Measurements from ENCODE around the gene CEACAM3.
"Not testable (repeated sequence)": the region's sequence is repeated elsewhere in the genome, so short reads cannot be mapped to it uniquely, and the experiment has no call there.

Gene CEACAM3

DNA sequence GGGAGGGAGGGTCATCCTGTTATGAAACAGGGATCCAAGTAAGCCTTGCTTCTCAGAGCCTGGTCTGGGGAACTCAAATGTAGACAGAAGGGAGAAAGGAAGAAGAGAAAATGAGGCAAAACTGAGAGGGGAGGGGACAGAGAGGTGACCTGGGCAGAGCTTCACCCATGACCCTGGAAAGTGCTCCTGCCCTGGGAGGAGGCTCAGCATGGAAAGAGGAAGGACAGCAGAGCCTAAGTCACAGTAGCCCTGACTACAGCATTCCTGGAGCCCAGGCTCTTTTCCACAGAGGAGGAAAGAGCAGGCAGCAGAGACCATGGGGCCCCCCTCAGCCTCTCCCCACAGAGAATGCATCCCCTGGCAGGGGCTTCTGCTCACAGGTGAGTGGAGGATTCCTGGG, at the start of gene CEACAM3:
TSS of gene CEACAM3 (plus strand) at position 226 of the 400 bp plus-strand sequence. CDS start at position 317, 91 bp downstream.
- DNase-seq (ENCODE audit: low read depth in 2 of 2): no peak

DNA sequence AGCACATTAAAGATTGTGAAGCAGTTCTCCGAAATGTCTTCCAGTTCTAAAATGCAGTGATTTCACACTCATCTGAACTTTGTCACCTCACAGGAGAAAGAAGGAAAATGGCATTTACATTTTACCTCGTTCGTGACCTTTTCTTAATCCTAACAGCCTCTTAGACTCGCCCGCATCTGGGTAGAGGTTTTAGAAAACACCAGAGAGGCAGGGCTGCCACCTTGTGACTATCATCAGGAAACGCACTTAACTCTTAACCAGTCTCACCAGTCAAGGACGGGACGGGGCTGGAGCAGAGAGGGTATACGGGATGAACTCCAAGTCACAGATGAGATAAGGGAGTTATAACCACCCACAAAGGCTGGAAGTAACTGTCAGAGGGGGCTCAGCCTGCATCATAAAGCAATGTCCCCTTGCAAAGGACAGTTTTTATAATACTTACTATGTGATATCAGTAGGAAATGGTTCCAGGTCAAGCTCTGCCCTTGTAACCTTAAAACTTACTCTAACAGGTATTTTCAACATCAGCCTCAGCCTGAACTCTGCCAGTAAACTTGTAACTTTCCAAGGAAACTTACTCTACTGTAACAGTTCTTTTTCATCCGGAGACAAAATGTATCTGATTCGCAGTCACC, 49.7 kb upstream of the CEACAM3 start:
- peak; percentile 25 to 51 for DNase-seq (ENCODE audit: low read depth in 2 of 2)

GRCh38 chr19:41748012-41748411, 48.4 kb upstream of the CEACAM3 start:
- DNase-seq (ENCODE audit: low read depth in 2 of 2): no peak

- not testable (repeated sequence) for DNase-seq (ENCODE audit: low read depth in 2 of 2)
Measured at GRCh38 chr19:41750248-41751134, 45.9 kb upstream of the CEACAM3 start.

GRCh38 chr19:41753159-41753558, 43.2 kb upstream of the CEACAM3 start:
- DNase-seq (ENCODE audit: low read depth in 2 of 2): peak; percentile 57 to 64

GRCh38 chr19:41753936-41754529, 42.4 kb upstream of the CEACAM3 start:
- peak; percentile 37 to 68 for DNase-seq (ENCODE audit: low read depth in 2 of 2)

DNA sequence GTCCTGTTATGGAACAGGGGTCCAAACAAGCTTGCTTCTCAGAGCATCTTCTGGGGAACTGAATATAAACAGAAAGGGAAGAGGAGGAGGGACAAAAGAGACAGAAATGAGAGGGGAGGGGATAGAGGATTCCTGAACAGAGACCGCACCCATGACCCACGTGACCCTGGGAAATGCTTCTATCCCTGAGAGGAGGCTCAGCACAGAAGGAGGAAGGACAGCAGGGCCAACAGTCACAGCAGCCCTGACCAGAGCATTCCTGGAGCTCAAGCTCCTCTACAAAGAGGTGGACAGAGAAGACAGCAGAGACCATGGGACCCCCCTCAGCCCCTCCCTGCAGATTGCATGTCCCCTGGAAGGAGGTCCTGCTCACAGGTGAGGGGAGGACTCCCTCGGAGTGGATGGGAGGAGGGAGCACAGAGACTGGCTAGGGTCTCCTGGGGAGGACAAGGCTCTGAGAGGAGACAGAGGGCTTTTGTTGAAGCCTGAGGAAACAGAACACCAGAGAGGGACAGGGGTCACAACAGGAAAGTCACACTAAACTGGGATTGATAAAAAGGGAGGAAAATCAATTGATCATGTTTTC, 41.0 kb upstream of the CEACAM3 start, which contains the start of gene CEACAM6:
TSS of gene CEACAM6 (plus strand) at position 203 of the 586 bp plus-strand sequence. CDS start at position 312, 109 bp downstream.
- DNase-seq (ENCODE audit: low read depth in 2 of 2): no peak

- no peak for DNase-seq (ENCODE audit: low read depth in 2 of 2)
Measured at GRCh38 chr19:41758846-41759245, 37.5 kb upstream of the CEACAM3 start.

DNA sequence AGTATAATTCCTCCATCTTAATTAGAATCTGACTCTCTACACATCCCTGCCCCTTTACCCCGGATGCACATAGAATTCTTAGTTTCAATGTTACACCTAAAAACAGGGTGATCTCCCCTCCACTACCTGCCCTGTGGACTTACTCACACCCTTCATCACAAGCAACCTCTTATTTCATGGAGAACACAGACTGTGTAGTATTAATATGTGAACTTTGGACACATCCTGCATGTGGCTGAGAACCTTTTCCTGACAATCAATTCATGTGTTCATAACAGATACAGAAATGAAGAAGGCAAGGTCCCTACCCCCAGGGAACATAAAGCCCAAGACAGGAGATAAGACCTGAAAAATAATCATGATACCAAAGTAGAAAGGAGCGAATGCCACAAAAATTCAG, 29.3 kb upstream of the CEACAM3 start:
- DNase-seq (ENCODE audit: low read depth in 2 of 2): no peak

DNA sequence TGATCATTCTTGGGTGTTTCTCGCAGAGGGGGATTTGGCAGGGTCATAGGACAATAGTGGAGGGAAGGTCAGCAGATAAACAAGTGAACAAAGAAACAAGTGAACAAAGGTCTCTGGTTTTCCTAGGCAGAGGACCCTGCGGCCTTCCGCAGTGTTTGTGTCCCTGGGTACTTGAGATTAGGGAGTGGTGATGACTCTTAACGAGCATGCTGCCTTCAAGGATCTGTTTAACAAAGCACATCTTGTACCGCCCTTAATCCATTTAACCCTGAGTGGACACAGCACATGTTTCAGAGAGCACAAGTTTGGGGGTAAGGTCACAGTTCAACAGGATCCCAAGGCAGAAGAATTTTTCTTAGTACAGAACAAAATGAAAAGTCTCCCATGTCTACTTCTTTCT, 28.3 kb upstream of the CEACAM3 start:
- DNase-seq (ENCODE audit: low read depth in 2 of 2): not testable (repeated sequence)

DNA sequence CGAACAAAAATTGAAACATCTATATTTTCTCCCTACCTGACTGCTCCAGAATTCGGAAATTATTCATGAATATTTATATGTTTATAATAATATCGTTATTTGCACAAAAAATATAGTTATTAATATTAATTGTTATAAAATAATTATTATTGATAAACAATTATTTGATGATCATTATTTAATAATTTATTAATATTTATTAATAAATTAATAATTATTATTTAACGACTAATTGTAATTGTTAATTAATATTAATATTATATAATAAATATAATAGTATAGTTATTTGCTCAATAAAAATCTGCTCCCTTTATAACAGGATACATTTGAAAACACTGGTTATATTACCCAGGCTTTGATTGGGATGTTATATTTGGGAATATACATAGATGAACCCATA, 26.8 kb upstream of the CEACAM3 start:
- DNase-seq (ENCODE audit: low read depth in 2 of 2): no peak

- DNase-seq (ENCODE audit: low read depth in 2 of 2): no peak
Measured at GRCh38 chr19:41771410-41771809, 25.0 kb upstream of the CEACAM3 start.

GRCh38 chr19:41774515-41774980, 21.8 kb upstream of the CEACAM3 start:
- peak; percentile 20 to 35 for DNase-seq (ENCODE audit: low read depth in 2 of 2)

DNA sequence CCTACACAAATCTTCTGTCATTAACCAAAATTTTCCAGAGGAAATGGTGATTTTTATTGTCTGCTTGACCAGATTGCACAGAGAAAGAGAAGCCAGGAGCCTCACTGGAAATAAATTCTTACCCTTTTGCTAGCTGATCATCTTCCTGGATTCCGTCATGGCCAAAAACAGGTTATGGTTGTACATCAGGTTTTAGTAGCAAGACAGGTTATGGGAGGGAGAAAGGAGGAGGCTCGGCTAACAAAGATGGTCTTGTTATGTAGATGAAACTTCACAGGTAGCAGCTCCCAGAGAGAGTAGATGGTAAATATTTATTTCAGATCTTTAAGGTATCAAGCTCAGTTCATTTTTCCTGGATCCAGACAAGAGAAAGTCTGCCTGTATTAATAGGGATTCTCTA, 19.7 kb upstream of the CEACAM3 start:
- no peak for DNase-seq (ENCODE audit: low read depth in 2 of 2)

DNA sequence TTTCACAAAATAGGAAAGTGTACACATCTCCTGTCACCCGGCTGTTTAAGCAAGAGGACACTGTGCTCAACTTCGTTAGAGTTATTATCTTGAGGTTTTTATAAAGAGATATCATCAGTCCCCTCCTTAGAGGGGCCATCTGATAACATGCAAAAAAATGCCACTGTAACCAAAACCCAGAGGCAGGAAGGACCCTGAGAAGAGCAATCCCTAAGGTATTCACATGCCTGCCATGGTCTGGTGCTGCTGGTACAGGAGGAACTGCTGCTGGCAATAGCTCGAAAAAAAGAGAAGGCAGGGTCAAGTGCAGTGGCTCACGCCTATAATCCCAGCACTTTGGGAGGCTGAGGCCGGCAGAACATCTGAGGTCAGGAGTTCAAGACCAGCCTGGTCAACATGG, 12.8 kb upstream of the CEACAM3 start:
- no peak for DNase-seq (ENCODE audit: low read depth in 2 of 2)

DNA sequence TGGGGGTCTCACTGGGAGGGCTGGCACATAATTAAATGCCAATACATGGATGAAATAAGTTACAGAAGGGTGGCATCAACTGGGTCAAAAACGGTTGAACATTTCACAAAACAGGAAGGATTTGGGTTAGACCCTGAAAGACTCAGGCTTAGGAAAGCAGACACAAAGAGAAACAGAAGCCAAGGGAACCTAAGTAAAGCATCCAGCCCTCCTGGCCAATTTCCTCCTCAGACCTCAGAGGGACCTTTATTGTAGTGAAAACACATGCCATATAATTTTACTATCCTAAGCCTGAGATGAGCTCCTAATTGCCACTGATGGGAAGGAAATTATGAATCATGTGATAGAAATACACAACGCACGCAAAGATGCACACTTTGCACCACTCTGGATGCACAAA, 12.1 kb upstream of the CEACAM3 start:
- no peak for DNase-seq (ENCODE audit: low read depth in 2 of 2)

DNA sequence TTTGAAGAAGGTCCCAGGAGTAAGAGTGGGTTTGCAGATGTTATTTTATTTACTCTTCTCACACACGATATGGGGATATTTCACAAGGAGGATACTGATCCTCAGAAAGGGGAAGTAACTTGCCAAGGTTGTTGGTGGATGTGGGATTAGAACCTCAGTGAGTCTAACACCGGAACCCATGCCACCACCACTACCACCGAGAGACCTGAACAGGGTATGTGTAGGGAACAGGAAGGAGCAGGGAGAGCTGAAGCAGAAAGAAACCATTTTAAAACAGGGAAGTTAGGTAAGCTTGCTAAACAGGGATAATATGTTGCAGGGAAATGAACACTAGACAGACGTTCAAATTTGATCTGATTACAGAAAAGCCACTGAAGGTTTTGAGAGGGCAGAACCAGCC, 11.6 kb upstream of the CEACAM3 start:
- DNase-seq (ENCODE audit: low read depth in 2 of 2): no peak

DNA sequence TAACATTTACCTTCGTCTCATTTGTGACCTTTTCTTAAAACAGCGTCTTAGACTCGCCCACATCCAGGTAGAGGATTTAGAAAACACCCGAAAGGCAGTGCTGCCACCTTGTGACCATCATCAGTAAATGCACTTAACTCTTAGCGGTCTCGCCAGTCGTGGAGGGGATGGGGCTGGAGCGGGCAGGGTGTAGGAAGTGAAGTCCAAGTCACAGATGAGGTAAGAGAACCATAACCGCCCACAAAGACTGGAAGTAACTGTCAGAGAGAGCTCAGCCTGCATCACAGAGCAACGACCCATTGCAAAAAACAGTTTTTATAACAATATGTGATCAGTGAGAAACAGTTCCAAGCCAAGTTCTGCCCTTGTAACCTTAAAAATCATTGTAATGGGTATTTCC, 10.7 kb upstream of the CEACAM3 start:
- DNase-seq (ENCODE audit: low read depth in 2 of 2): peak; percentile 53 to 59

- no peak for DNase-seq (ENCODE audit: low read depth in 2 of 2)
Measured at GRCh38 chr19:41787055-41787454, 9.3 kb upstream of the CEACAM3 start.

GRCh38 chr19:41788518-41788917, 7.9 kb upstream of the CEACAM3 start:
- not testable (repeated sequence) for DNase-seq (ENCODE audit: low read depth in 2 of 2)

DNA sequence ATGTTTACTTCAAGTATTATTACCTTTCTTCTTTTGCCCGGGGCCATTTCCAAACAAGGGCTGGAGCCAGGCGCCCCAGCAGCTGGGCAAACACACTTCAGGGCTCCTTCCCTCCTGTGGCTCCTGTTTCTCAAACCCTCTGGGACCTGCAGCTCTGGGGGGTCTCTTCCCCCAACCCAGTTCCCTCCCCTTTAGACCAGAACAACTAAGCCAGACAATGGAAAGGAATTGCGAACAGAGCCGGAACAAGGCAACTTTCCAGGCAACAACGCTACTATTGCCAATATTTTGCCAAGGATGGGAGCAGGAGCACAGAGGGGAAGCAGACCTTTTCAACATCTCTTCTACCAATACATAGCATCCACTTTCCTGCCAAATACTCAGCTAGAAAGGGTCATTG, 7.3 kb upstream of the CEACAM3 start:
- DNase-seq (ENCODE audit: low read depth in 2 of 2): not testable (repeated sequence)

Data from stimulated activated CD4-positive, alpha-beta T cell treated with anti-CD3 and anti-CD28 coated beads, Interleukin-15, amount 100 ng/mL, for 48 hours (primary cell).